GM15510 (cell line): ENCODE measurements around the gene KLK1.
"Not testable (repeated sequence)": the region's sequence is repeated elsewhere in the genome, so short reads cannot be mapped to it uniquely, and the experiment has no call there.

ENCODE experiments used
- POLR2A ChIP-seq: IDR thresholded peaks from 3 replicates; pipeline ENCODE4 v1.6.1; 2011; ENCODE audit warnings: borderline replicate concordance; ENCODE audit not compliant: insufficient read length; ENCODE audit errors: extremely low read depth

The KLK1 gene

DNA sequence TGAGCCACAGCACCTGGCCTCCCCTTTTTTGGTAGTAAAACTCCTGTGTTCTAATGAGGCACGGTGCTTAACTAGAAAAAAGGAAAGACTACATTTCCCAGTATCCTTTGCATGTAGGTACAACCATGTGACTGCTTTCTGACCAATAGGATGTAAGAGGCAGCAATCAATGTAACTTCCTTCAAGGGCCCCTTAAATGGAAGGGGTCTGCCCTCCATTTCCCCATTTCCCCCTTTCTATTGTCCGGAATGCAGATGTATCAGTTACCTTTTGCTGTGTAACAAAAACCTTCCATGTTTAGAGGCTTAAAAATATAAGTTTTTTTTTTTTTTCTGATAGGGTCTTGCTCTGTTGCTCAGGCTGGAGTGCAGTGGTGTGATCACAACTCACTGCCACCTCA is 51.1 kb downstream of the KLK1 start:
- TF ChIP-seq POLR2A: no peak

DNA sequence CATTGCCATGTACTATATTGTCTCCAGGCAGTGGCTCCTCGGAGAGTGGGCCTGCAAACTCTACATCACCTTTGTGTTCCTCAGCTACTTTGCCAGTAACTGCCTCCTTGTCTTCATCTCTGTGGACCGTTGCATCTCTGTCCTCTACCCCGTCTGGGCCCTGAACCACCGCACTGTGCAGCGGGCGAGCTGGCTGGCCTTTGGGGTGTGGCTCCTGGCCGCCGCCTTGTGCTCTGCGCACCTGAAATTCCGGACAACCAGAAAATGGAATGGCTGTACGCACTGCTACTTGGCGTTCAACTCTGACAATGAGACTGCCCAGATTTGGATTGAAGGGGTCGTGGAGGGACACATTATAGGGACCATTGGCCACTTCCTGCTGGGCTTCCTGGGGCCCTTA is 52.7 kb downstream of the KLK1 start:
- TF ChIP-seq POLR2A: no peak

DNA sequence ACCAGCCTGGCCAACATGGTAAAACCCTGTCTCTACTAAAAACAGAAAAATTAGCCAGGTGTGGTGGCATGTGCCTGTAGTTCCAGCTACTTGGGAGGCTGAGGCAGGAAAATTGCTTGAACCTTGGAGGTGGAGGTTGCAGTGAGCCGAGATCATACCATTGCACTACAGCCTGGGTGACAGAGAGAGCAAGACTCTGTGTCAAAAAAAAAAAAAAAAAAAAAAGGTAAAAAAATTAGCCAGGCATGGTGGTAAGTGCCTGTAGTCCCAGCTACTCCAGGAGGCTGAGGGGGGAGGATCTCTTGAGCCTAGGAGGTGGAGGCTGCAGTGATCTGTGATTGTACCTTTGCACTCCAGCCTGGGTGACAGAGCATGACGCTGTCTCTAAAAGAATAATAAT is 53.4 kb downstream of the KLK1 start, which contains the start of gene GPR32:
Gene GPR32, plus strand, starts transcription at position 301 of the 400 bp plus-strand sequence. CDS start 137 bp downstream, outside the sequence.
- TF ChIP-seq POLR2A: not testable (repeated sequence)
